GM12875 (cell line): ENCODE measurements around the gene DNAH7.

Source experiments
- H3K4me3 ChIP-seq: one replicate; pipeline ENCODE4 v1.5.1; 2011; ENCODE audit warnings: low read depth, low read length, control low read depth
- CTCF ChIP-seq: IDR thresholded peaks from 2 replicates; pipeline ENCODE4 v1.5.1; 2011; ENCODE audit warnings: low read depth, mild to moderate bottlenecking, control low read depth, inconsistent platforms, low read length, moderate library complexity, borderline replicate concordance; ENCODE audit not compliant: insufficient read depth

DNAH7 gene

GRCh38 chr2:196104066-196104465 is 35.4 kb upstream of the DNAH7 start:
- no peak for TF ChIP-seq CTCF
- no peak overlapping the region for H3K4me3 ChIP-seq

DNA sequence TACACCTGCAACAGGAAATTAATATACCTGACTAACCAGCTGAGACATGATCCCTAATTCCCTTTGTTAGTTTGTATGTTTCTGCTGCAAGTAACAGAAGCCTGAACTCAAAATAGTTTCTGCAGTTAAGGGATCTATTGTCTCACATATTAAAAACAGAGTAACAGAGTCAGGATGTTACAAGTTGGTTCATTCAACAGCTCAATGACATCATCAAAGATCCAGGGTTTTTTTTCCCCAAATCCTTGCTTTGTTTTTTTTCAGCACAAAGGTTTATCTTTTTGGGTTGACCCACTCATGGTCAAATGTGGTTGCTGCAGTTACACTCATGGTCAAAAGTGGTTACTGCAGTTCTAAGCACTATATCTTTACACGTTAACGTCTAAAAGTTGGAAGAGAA is 35.0 kb upstream of the DNAH7 start:
- TF ChIP-seq CTCF = no peak
- no peak overlapping the region for H3K4me3 ChIP-seq

GRCh38 chr2:196101325-196101991 is 32.8 kb upstream of the DNAH7 start:
- H3K4me3 ChIP-seq = no peak overlapping the region
- TF ChIP-seq CTCF = no peak

DNA sequence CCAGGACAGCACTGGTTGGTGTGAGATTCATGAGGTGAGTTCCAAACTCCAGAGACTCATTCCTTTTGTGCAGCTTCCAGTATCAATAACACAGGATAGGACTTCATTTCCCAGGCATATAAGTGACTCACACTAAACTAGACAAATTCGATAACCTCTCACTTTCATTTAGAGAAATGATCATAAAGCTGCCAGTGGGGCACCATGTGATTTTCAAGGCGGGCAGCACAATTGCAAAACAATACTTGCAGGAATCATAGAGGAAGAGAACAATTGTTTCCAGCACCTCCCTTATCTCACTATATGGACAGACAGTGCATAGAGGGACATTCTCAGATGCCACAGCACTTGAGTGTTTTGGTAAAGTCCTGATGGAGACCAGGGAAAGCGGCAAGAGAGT is 31.3 kb upstream of the DNAH7 start:
- H3K4me3 ChIP-seq = no peak overlapping the region
- TF ChIP-seq CTCF = no peak

DNA sequence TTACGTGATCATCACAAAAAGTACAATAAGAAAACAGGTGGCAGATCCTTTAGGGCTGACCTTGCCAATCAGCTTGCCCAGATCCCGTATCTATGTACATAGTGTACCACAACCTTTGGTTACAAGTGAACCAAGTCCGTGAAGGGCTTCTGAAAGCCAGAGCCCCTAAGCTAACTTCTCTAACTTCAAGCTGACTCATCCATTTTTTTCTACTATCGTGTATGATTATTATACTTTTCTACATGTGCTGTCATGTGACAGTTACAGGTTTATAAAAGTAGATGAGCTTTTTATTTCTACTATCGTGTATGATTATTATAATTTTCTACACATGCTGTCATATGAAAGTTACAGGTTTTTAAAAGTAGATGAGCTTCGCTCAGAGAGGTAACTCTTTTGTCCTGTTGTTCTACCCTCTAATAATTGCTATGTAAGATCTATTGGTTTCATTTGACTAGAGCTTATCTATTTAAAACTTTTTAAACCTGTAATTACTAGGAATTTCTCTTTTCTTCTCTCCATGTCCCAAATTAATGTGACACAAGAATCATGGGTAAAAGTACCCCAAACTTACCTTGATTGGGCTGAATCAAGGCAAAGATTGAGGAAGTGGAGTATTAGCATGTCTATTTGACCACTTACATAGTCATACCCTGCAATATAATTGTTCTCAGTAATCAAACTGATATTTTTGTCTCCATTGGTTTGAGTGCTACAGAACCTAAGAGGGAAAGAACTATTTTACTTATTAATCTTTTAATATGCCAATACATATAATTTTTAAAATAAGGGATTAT is 29.4 kb upstream of the DNAH7 start:
- no peak for TF ChIP-seq CTCF
- no peak overlapping the region for H3K4me3 ChIP-seq

DNA sequence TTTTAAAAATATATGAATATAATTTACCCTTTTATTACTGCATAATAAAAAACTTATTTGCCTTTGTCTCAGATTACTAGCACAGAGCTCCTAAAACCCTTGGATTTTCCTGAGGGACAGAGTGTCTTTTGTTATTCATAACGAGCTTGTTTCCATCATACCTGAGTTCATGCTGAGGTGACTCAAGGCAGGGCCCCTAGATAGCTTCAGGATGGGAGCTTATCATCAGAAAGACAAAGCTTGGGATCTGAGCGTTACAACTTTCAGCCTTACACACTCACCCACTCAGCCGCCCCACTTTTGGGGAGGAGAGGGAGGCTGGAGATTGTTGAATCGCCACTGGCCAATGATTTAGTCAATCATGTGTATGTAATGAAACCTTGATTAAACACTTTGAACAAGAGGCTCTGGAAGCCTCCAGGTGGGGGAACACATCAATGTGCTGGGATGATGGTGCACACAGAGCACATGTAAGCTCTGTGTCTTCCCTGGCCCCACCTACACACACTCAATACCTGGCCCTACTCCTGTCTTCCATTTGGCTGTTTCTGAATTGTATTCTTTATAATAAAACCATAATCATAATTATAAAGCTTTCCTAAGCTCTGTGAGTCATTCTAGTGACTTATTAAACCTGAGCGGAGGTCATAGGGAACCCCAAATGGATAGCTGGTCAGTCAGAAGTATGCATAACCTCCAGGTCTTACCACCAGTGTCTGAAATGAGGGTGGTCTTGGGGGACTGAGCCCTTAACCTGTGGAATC is 28.5 kb upstream of the DNAH7 start:
- TF ChIP-seq CTCF = no peak

More for the DNA sequence above, 28.5 kb upstream of the DNAH7 start:
- H3K4me3 ChIP-seq = no peak overlapping the region
